Renal cortical epithelial cell (primary cell): ENCODE measurements around the gene GPR142. TPM values are rescaled to one million over a fixed set of nuclear protein-coding genes. Genes with fewer than 3 reads are reported as not detected.

Experiments
- total RNA-seq: library from RNA; depleted of rRNA; stranded (reverse); fragments of >200 nt; gene quantifications from 2 replicates; pipeline ENCODE4 v1.2.3, GENCODE V29; 2014

The GPR142 gene
- total RNA-seq, 1 donor from 2014 or later = not detected

Other genes with a start within 250 kb of the GPR142 start
- 321 and 436 TPM in 2 replicates for gene RPL38, start 163.8 kb upstream of the GPR142 start, total RNA-seq
- gene TTYH2, start 153.9 kb upstream of the GPR142 start, total RNA-seq = under 0.01 and 0.60 TPM in 2 replicates
- gene DNAI2, start 93.3 kb upstream of the GPR142 start, total RNA-seq = not detected in 2 replicates
- not detected in 2 replicates for gene KIF19, start 41.3 kb upstream of the GPR142 start, total RNA-seq
- gene BTBD17, start 5.6 kb upstream of the GPR142 start, total RNA-seq = not detected in 2 replicates
- 91.0 and 345 TPM in 2 replicates for gene GPRC5C, start 64.6 kb downstream of the GPR142 start, total RNA-seq
- gene CD300A, start 99.1 kb downstream of the GPR142 start, total RNA-seq = 0.05 TPM in 1 of 2 replicates, not detected in the other
- not detected in 2 replicates for gene CD300LB, start 164.0 kb downstream of the GPR142 start, total RNA-seq
- gene CD300C, start 178.6 kb downstream of the GPR142 start, total RNA-seq = 0.05 TPM in 1 of 2 replicates, not detected in the other
- not detected in 2 replicates for gene CD300H, start 200.0 kb downstream of the GPR142 start, total RNA-seq
- gene CD300LD, start 224.8 kb downstream of the GPR142 start, total RNA-seq = not detected in 2 replicates